WTC11 (cell line): ENCODE data around the gene MNT. TPM values are rescaled to one million over a fixed set of nuclear protein-coding genes. Genes with fewer than 3 reads are reported as not detected.

ENCODE experiments used
- ATAC-seq: fragments of 200-7000 bp; cut with Tn5 transposase; 2 replicates; pipeline ENCODE4 v1.10.0; 2021; ENCODE audit warnings: mild to moderate bottlenecking, moderate library complexity
- CTCF ChIA-PET: fragments of 300-600 bp; sonication (Branson Sonifier 250); formaldehyde crosslinking; loops from one replicate; lab custom pipeline; 2021; ENCODE audit warnings: antibody characterized with exemption; lab: Charles Lee
- POLR2A ChIA-PET: fragments of 350-600 bp; sonication (Branson Sonifier 250); formaldehyde crosslinking; loops from one replicate; lab custom pipeline; 2021; ENCODE audit warnings: antibody characterized with exemption; lab: Charles Lee
- DNase-seq: peaks from one replicate; pipeline ENCODE4 v3.0.0; 2021; ENCODE audit warnings: low spot score
- H3K27ac Mint-ChIP-seq: 2 replicates; pipeline ENCODE4 v1.8.0; 2021; ENCODE audit warnings: mixed read lengths
- H3K27me3 Mint-ChIP-seq: 2 replicates; pipeline ENCODE4 v1.8.0; 2021; ENCODE audit warnings: low read depth, mild to moderate bottlenecking, moderate library complexity, mixed read lengths
- H3K36me3 Mint-ChIP-seq: 2 replicates; pipeline ENCODE4 v1.8.0; 2021; ENCODE audit warnings: mixed read lengths
- H3K4me1 Mint-ChIP-seq: 2 replicates; pipeline ENCODE4 v1.8.0; 2022; ENCODE audit warnings: mixed read lengths
- H3K4me3 Mint-ChIP-seq: 2 replicates; pipeline ENCODE4 v1.8.0; 2021; ENCODE audit warnings: mild to moderate bottlenecking, moderate library complexity, mixed read lengths
- H3K9me3 Mint-ChIP-seq: 2 replicates; pipeline ENCODE4 v1.8.0; 2021; ENCODE audit warnings: mixed read lengths
- AR ChIP-seq: fragments of 250-450 bp; sonication (Bioruptor Pico); IDR thresholded peaks from 2 replicates; pipeline ENCODE4 v1.9.0; 2021; ENCODE audit warnings: mild to moderate bottlenecking
- ATF1 ChIP-seq: sonication (generic); formaldehyde crosslinking; IDR thresholded peaks from 2 replicates; pipeline ENCODE4 v1.8.1; 2023; ENCODE audit warnings: mild to moderate bottlenecking, moderate library complexity, missing genetic modification reagents
- CREB1 ChIP-seq: sonication (generic); formaldehyde crosslinking; IDR thresholded peaks from 2 replicates; pipeline ENCODE4 v1.8.0; 2023; ENCODE audit warnings: mild to moderate bottlenecking, missing genetic modification reagents
- E2F4 ChIP-seq: sonication (generic); formaldehyde crosslinking; IDR thresholded peaks from 2 replicates; pipeline ENCODE4 v1.8.1; 2022; ENCODE audit warnings: low read depth, mild to moderate bottlenecking, moderate library complexity, missing genetic modification reagents, borderline replicate concordance
- ETV6 ChIP-seq: sonication (generic); formaldehyde crosslinking; IDR thresholded peaks from 2 replicates; pipeline ENCODE4 v1.8.1; 2022; ENCODE audit warnings: mild to moderate bottlenecking, missing genetic modification reagents
- GABPB1 ChIP-seq: sonication (generic); formaldehyde crosslinking; IDR thresholded peaks from 2 replicates; pipeline ENCODE4 v1.8.1; 2023; ENCODE audit warnings: mild to moderate bottlenecking, missing genetic modification reagents
- GRHL2 ChIP-seq: fragments of 250-450 bp; sonication (Bioruptor Pico); IDR thresholded peaks from 2 replicates; pipeline ENCODE4 v1.8.0; 2022; ENCODE audit warnings: mild to moderate bottlenecking, moderate library complexity; ENCODE audit not compliant: insufficient replicate concordance, severe bottlenecking
- GTF2I ChIP-seq: fragments of 250-450 bp; sonication (Bioruptor Pico); conservative IDR thresholded peaks from 2 replicates; pipeline ENCODE4 v1.4.0; 2021; ENCODE audit warnings: mild to moderate bottlenecking
- IRF2 ChIP-seq: sonication (generic); formaldehyde crosslinking; IDR thresholded peaks from 2 replicates; pipeline ENCODE4 v1.8.0; 2022; ENCODE audit warnings: low read depth, missing genetic modification reagents, borderline replicate concordance
- KAT7 ChIP-seq: sonication (generic); formaldehyde crosslinking; IDR thresholded peaks from 2 replicates; pipeline ENCODE4 v1.8.1; 2023; ENCODE audit warnings: missing genetic modification reagents, mild to moderate bottlenecking, borderline replicate concordance
- OVOL2 ChIP-seq: fragments of 250-450 bp; sonication (Bioruptor Pico); IDR thresholded peaks from 2 replicates; pipeline ENCODE4 v1.9.0; 2021; ENCODE audit warnings: mild to moderate bottlenecking, borderline replicate concordance
- SP1 ChIP-seq: sonication (generic); formaldehyde crosslinking; conservative IDR thresholded peaks from 2 replicates; pipeline ENCODE4 v1.8.1; 2022; ENCODE audit warnings: missing genetic modification reagents
- TEAD1 ChIP-seq: sonication (generic); formaldehyde crosslinking; IDR thresholded peaks from 2 replicates; pipeline ENCODE4 v1.8.0; 2022; ENCODE audit warnings: mild to moderate bottlenecking, missing genetic modification reagents
- USF2 ChIP-seq: sonication (generic); formaldehyde crosslinking; IDR thresholded peaks from 2 replicates; pipeline ENCODE4 v1.8.1; 2023; ENCODE audit warnings: mild to moderate bottlenecking, missing genetic modification reagents, moderate library complexity
- ZNF138 ChIP-seq: sonication (generic); formaldehyde crosslinking; conservative IDR thresholded peaks from 2 replicates; pipeline ENCODE4 v1.8.1; 2022; ENCODE audit warnings: mild to moderate bottlenecking, moderate library complexity, missing genetic modification reagents
- ZNF219 ChIP-seq: sonication (generic); formaldehyde crosslinking; IDR thresholded peaks from 2 replicates; pipeline ENCODE4 v1.8.0; 2023; ENCODE audit warnings: missing genetic modification reagents, mild to moderate bottlenecking, borderline replicate concordance
- ZNF232 ChIP-seq: sonication (generic); formaldehyde crosslinking; IDR thresholded peaks from 2 replicates; pipeline ENCODE4 v1.8.0; 2022; ENCODE audit warnings: mild to moderate bottlenecking, missing genetic modification reagents
- ZNF317 ChIP-seq: sonication (generic); formaldehyde crosslinking; IDR thresholded peaks from 2 replicates; pipeline ENCODE4 v1.8.1; 2023; ENCODE audit warnings: low read depth, mild to moderate bottlenecking, moderate library complexity, missing genetic modification reagents, borderline replicate concordance
- total RNA-seq: library from RNA; stranded (reverse); gene quantifications from 3 replicates; pipeline ENCODE4 v1.2.3, GENCODE V29; 2021
- TF ChIP-seq, protein P1 (sequence below): sonication (generic); formaldehyde crosslinking; IDR thresholded peaks from 2 replicates; pipeline ENCODE4 v1.8.0; 2022; ENCODE audit warnings: mild to moderate bottlenecking, missing genetic modification reagents
- TF ChIP-seq, protein P2 (sequence below): sonication (generic); formaldehyde crosslinking; IDR thresholded peaks from 2 replicates; pipeline ENCODE4 v1.8.1; 2023; ENCODE audit warnings: mild to moderate bottlenecking, missing genetic modification reagents

Gene MNT
- total RNA-seq, 1 experiment from 2014 or later: 21.6 TPM

- Mint-ChIP-seq H3K4me3 (no peak overlapping the region), H3K36me3 (peaks cover 3% of the 10 kb centered on the region; the same call in 1 of the 2 replicates), H3K4me1 (peaks cover 33% of the 10 kb centered on the region), H3K9me3 (no peaks in the 10 kb centered on the region), H3K27ac (peak overlapping the region; percentile 88), H3K27me3 (no peaks in the 10 kb centered on the region)
- TF ChIP-seq OVOL2 (CRISPR knock-in tag) (no peak), AR (CRISPR knock-in tag) (no peak), KAT7 (CRISPR knock-in tag) (no peak), SP1 (CRISPR knock-in tag) (no peak), IRF2 (CRISPR knock-in tag) (no peak), TEAD1 (CRISPR knock-in tag) (no peak), USF2 (CRISPR knock-in tag) (no peak), E2F4 (CRISPR knock-in tag) (no peak), ZNF232 (CRISPR knock-in tag) (no peak), GTF2I (CRISPR knock-in tag) (no peak), CREB1 (CRISPR knock-in tag) (no peak), GABPB1 (CRISPR knock-in tag) (no peak)
- TF ChIP-seq, protein P1, sequence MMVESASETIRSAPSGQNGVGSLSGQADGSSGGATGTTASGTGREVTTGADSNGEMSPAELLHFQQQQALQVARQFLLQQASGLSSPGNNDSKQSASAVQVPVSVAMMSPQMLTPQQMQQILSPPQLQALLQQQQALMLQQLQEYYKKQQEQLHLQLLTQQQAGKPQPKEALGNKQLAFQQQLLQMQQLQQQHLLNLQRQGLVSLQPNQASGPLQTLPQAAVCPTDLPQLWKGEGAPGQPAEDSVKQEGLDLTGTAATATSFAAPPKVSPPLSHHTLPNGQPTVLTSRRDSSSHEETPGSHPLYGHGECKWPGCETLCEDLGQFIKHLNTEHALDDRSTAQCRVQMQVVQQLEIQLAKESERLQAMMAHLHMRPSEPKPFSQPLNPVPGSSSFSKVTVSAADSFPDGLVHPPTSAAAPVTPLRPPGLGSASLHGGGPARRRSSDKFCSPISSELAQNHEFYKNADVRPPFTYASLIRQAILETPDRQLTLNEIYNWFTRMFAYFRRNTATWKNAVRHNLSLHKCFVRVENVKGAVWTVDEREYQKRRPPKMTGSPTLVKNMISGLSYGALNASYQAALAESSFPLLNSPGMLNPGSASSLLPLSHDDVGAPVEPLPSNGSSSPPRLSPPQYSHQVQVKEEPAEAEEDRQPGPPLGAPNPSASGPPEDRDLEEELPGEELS (CRISPR knock-in tag): no peak
- DNase-seq (no peak), ATAC-seq (no peak)
- POLR2A ChIA-PET: no interaction called here
- CTCF ChIA-PET: interaction anchor here (0.6 to 1.7 kb wide), 6 partner anchors 10 to 1126 kb away, joined by 3 to 8 read pairs (median 4); no protein-coding TSS in a partner anchor
Observed at GRCh38 chr17:2388020-2388682, 12.7 kb downstream of the MNT start.

GRCh38 chr17:2387086-2388019, 13.5 kb downstream of the MNT start:
- ChIA-PET POLR2A (no interaction called here), CTCF (interaction anchor here (0.6 to 7.4 kb wide), 5 partner anchors 12 to 34 kb away, joined by 3 to 268 read pairs (median 5); no protein-coding TSS in a partner anchor)
- no peak overlapping the region for H3K27ac Mint-ChIP-seq

More at GRCh38 chr17:2387086-2388019, 13.5 kb downstream of the MNT start:
- Mint-ChIP-seq H3K9me3 (no peaks in the 10 kb centered on the region), H3K4me3 (no peak overlapping the region)
- TF ChIP-seq, protein P2, sequence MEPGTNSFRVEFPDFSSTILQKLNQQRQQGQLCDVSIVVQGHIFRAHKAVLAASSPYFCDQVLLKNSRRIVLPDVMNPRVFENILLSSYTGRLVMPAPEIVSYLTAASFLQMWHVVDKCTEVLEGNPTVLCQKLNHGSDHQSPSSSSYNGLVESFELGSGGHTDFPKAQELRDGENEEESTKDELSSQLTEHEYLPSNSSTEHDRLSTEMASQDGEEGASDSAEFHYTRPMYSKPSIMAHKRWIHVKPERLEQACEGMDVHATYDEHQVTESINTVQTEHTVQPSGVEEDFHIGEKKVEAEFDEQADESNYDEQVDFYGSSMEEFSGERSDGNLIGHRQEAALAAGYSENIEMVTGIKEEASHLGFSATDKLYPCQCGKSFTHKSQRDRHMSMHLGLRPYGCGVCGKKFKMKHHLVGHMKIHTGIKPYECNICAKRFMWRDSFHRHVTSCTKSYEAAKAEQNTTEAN (CRISPR knock-in tag): no peak
- TF ChIP-seq ZNF317 (CRISPR knock-in tag): no peak
- TF ChIP-seq GRHL2 (CRISPR knock-in tag): no peak
- TF ChIP-seq ETV6 (CRISPR knock-in tag): no peak
- TF ChIP-seq KAT7 (CRISPR knock-in tag): no peak
- TF ChIP-seq ATF1: no peak
- no peak for TF ChIP-seq ZNF219
- TF ChIP-seq ZNF138 (CRISPR knock-in tag): no peak
- TF ChIP-seq, all 79 proteins: peak for 0
- Mint-ChIP-seq H3K36me3 (peaks cover 3% of the 10 kb centered on the region; the same call in 1 of the 2 replicates), H3K27me3 (no peaks in the 10 kb centered on the region), H3K4me1 (peaks cover 32% of the 10 kb centered on the region)
- DNase-seq (no peak), ATAC-seq (no peak)
